Mucosa of descending colon (tissue), 3 donors: Measurements from ENCODE around the gene MIA3. TPM values are rescaled to one million over a fixed set of nuclear protein-coding genes. Genes with fewer than 3 reads are reported as not detected.

Experiments used
- ATAC-seq: fragments of 200-7000 bp; cut with Tn5 transposase; one replicate; pipeline ENCODE4 v1.9.1; 2020; ENCODE audit warnings: mild to moderate bottlenecking, moderate library complexity
- DNase-seq, 3 donors: peaks; one replicate each; pipeline ENCODE4 v3.0.0-alpha.2; 2020
- H3K36me3 ChIP-seq: fragments of 200-600 bp; one replicate; pipeline ENCODE4 v1.8.0; 2021; ENCODE audit warnings: low read depth, mild to moderate bottlenecking
- H3K4me1 ChIP-seq: fragments of 200-600 bp; one replicate; pipeline ENCODE4 v1.8.0; 2021; ENCODE audit warnings: low read depth, mild to moderate bottlenecking
- H3K4me3 ChIP-seq: fragments of 200-600 bp; one replicate; pipeline ENCODE4 v1.8.0; 2021; ENCODE audit warnings: mild to moderate bottlenecking
- H3K9me3 ChIP-seq: fragments of 200-600 bp; one replicate; pipeline ENCODE4 v1.8.0; 2021; ENCODE audit warnings: mild to moderate bottlenecking
- CTCF ChIP-seq: fragments of 200-600 bp; IDR thresholded peaks from one replicate; pipeline ENCODE4 v1.8.0; 2022; ENCODE audit warnings: antibody characterized with exemption, mild to moderate bottlenecking
- intact Hi-C, 2 donors: fragments of 100-400 bp; cut with DNase I in 1 of 2; cut with micrococcal nuclease in 1 of 2; formaldehyde crosslinking; loops; one replicate each; pipeline versions ENCODE4 v1.11.0 to v1.11.1; 2022; cut with DNase I, micrococcal nuclease
- total RNA-seq, 3 donors: library from RNA; stranded (reverse); fragmentation: NEBNext Ultra II Directional in 2 of 3; extraction: Animal tissue kit (Norgen Biotek cat#: 25700) in 2 of 3; gene quantifications; one replicate each; pipeline versions ENCODE4 v1.2.1 to v1.2.4, GENCODE V29; 2021 to 2023
- donor health status: DM: no; HTN: no; CAD: no; lungs with moderate emphysema.
- donor health status: DM: no; HTN: no; CAD: no.
- donor health status: DM: no; HTN: yes; CAD: no.

The MIA3 gene
- total RNA-seq, 3 donors from 2014 or later: 63.8 to 77.2 (median 71.9) TPM

GRCh38 chr1:222711319-222712252, 93.7 kb downstream of the MIA3 start:
- H3K36me3 ChIP-seq: no peaks in the 10 kb centered on the region
- intact Hi-C loops: loop anchor here in 1 of 2 donors (10.0 kb wide), 1 partner anchor 57 kb away; no protein-coding TSS in a partner anchor
- no peak for TF ChIP-seq CTCF
- peak overlapping the region; percentile 83 for H3K4me3 ChIP-seq
- peak; percentile 65 to 79 (median 73) for DNase-seq
- ATAC-seq: peak; percentile 60
- H3K4me1 ChIP-seq: peaks cover 12% of the 10 kb centered on the region
- no peaks in the 10 kb centered on the region for H3K9me3 ChIP-seq

- ATAC-seq (peak; percentile 92), DNase-seq (peak; percentile 96 to 98 (median 97))
- peak within 1 kb of the TSS; percentile 83 for H3K4me3 ChIP-seq
- intact Hi-C loops: loop anchor here in 1 of 2 donors (10.0 kb wide), 1 partner anchor 58 kb away; no protein-coding TSS in a partner anchor
- H3K9me3 ChIP-seq: no peaks in the 10 kb centered on the region
- H3K36me3 ChIP-seq: no peaks in the 10 kb centered on the region
- TF ChIP-seq CTCF: no peak
- H3K4me1 ChIP-seq: peaks cover 12% of the 10 kb centered on the region
Observed at GRCh38 chr1:222712253-222713090, 94.6 kb downstream of the MIA3 start, which contains the start of the genes AIDA and BROX. Gene AIDA (minus strand): TSS chr1:222712491. CDS start chr1:222712317, 174 bp downstream. Gene BROX (plus strand): TSS chr1:222712564. CDS start chr1:222715700, 3,136 bp downstream.

GRCh38 chr1:222713091-222713961, 95.4 kb downstream of the MIA3 start:
- DNase-seq: peak; percentile 94 to 98 (median 95)
- ATAC-seq: peak; percentile 85
- peak overlapping the region; percentile 83 for H3K4me3 ChIP-seq
- H3K4me1 ChIP-seq: peaks cover 12% of the 10 kb centered on the region
- no peak for TF ChIP-seq CTCF
- intact Hi-C loops: loop anchor here in 1 of 2 donors (10.0 kb wide), 1 partner anchor 59 kb away; no protein-coding TSS in a partner anchor
- no peaks in the 10 kb centered on the region for H3K36me3 ChIP-seq
- H3K9me3 ChIP-seq: no peaks in the 10 kb centered on the region

- H3K4me3 ChIP-seq: no peak overlapping the region
- TF ChIP-seq CTCF: no peak
- peaks cover 9% of the 10 kb centered on the region for H3K36me3 ChIP-seq
- DNase-seq: no peak
- ATAC-seq: no peak
- no peaks in the 10 kb centered on the region for H3K9me3 ChIP-seq
- H3K4me1 ChIP-seq: no peaks in the 10 kb centered on the region
- intact Hi-C loops: loop anchor here in 1 of 2 donors (10.0 kb wide), 1 partner anchor 62 kb away; no protein-coding TSS in a partner anchor
Observed at GRCh38 chr1:222716393-222716792, 98.5 kb downstream of the MIA3 start.

Other genes starting within 250 kb of the MIA3 start
- gene HHIPL2, start 70.0 kb upstream of the MIA3 start, total RNA-seq: under 1 TPM in 2 of 3 donors, not detected in 1; 0.14 to 0.26 TPM
- 1 to 10 TPM; 4.7 to 6.6 (median 6.0) TPM for gene TAF1A, start 28.2 kb upstream of the MIA3 start, total RNA-seq
- gene AIDA, start 94.4 kb downstream of the MIA3 start, total RNA-seq: 10 to 100 TPM; 35.5 to 87.9 (median 35.5) TPM
- 10 to 100 TPM; 51.6 to 67.1 (median 60.0) TPM for gene BROX, start 94.5 kb downstream of the MIA3 start, total RNA-seq
- 10 to 100 TPM in 1 of 3 donors, 1 to 10 TPM in 2; 4.1 to 11.6 (median 9.7) TPM for gene FAM177B, start 119.1 kb downstream of the MIA3 start, total RNA-seq
- 10 to 100 TPM in 1 of 3 donors, 1 to 10 TPM in 2; 4.7 to 15.8 (median 4.9) TPM for gene DISP1, start 196.9 kb downstream of the MIA3 start, total RNA-seq